GM10248 (cell line): ENCODE data around the gene CACNA1C.

Source experiments
- CTCF ChIA-PET: fragments of 300-600 bp; sonication (Branson Sonifier 250); formaldehyde crosslinking; extraction: SDS; loops from one replicate; lab custom pipeline; 2021; ENCODE audit warnings: antibody characterized with exemption; lab: Yijun Ruan, JAX
- POLR2A ChIA-PET: fragments of 350-650 bp; sonication (Branson Sonifier 250); formaldehyde crosslinking; extraction: SDS; loops from one replicate; lab custom pipeline; 2020; ENCODE audit warnings: antibody characterized with exemption; lab: Yijun Ruan, JAX
- DNase-seq: peaks from one replicate; pipeline ENCODE4 v3.0.0; 2012; ENCODE audit errors: extremely low spot score
- CTCF ChIP-seq: IDR thresholded peaks from 2 replicates; pipeline ENCODE4 v1.5.1; 2012; ENCODE audit warnings: mild to moderate bottlenecking, low read depth; ENCODE audit errors: extremely low read depth, missing control alignments, control extremely low read depth

The CACNA1C gene

GRCh38 chr12:2494486-2495192 lies 441.9 kb downstream of the CACNA1C start:
- no peak for DNase-seq
- ChIA-PET CTCF (no interaction called here), POLR2A (no interaction called here)
- no peak for TF ChIP-seq CTCF

- POLR2A ChIA-PET, result no interaction called here
- CTCF ChIA-PET, result interaction anchor here (0.7 kb wide), 1 partner anchor 101 kb away, joined by 3 read pairs; no protein-coding TSS in a partner anchor
- no peak for TF ChIP-seq CTCF
- no peak for DNase-seq
Observed at GRCh38 chr12:2495417-2496112, 442.8 kb downstream of the CACNA1C start.

- POLR2A ChIA-PET, result no interaction called here
- DNase-seq, result no peak
- no peak for TF ChIP-seq CTCF
- CTCF ChIA-PET, result no interaction called here
Observed at GRCh38 chr12:2498964-2499500, 446.2 kb downstream of the CACNA1C start.

GRCh38 chr12:2501464-2502191 lies 448.8 kb downstream of the CACNA1C start:
- CTCF ChIA-PET, result no interaction called here
- no peak for DNase-seq
- no peak for TF ChIP-seq CTCF
- POLR2A ChIA-PET, result no interaction called here

GRCh38 chr12:2503036-2503435 lies 450.2 kb downstream of the CACNA1C start:
- POLR2A ChIA-PET, result no interaction called here
- CTCF ChIA-PET, result no interaction called here
- no peak for DNase-seq
- TF ChIP-seq CTCF, result no peak

- ChIA-PET POLR2A (no interaction called here), CTCF (no interaction called here)
- no peak for DNase-seq
- no peak for TF ChIP-seq CTCF
Observed at GRCh38 chr12:2503762-2504161, 451.0 kb downstream of the CACNA1C start.
